ENCODE results near the gene ZNF326. TPM values are rescaled to one million over a fixed set of nuclear protein-coding genes. Genes with fewer than 3 reads are reported as not detected.
"Not testable (repeated sequence)": the region's sequence is repeated elsewhere in the genome, so short reads cannot be mapped to it uniquely, and the experiment has no call there.

Gene ZNF326
- polyA plus RNA-seq, 1 of the 3 experiments (the other 2 are of a cell fraction) = 16.4 TPM

DNA sequence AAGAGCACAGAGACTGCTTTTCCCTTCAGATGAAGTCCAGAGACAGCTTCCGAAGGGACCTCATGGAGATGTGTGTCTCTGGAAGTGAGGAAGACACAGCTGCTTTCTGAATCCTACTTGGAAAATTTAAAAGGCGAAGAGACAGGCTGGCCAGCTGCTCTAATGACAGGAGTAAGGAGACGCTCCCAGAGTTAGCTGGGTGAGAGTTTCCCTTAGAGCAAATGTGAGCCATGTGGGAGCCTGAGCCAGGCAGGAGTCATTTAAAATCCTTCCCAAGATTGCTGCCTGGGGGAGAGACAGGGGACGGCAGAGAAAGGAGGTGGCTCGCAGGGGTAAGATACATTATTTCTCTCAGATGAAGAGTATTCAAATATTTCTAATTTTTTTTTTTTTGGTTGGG, 53.1 kb downstream of the ZNF326 start:
- peaks cover 6% of the 10 kb centered on the region; the same call in 1 of the 2 replicates for H3K27me3 ChIP-seq (ENCODE audit: insufficient read depth)
- no peaks in the 10 kb centered on the region for H3F3A ChIP-seq (replicated peaks; ENCODE audit: insufficient read depth)
- H3K27ac ChIP-seq (ENCODE audit: low read depth in 2 of 2, low read length in 1 of 2) = no peak overlapping the region
- no peak overlapping the region for H3K4me2 ChIP-seq
- POLR2A ChIA-PET = no interaction called here
- H3K9me3 ChIP-seq = no peaks in the 10 kb centered on the region
- H3K9ac ChIP-seq = no peak overlapping the region
- whole genome bisulfite sequencing (ENCODE audit: low lambda C conversion rate) = 69% methylated on average over 5 of the region's 5 CpGs
- H3K79me2 ChIP-seq (ENCODE audit: insufficient read depth) = no peaks in the 10 kb centered on the region
- H4K20me1 ChIP-seq (ENCODE audit: insufficient read depth) = no peaks in the 10 kb centered on the region
- no peak for DNase-seq
- H3K9me2 ChIP-seq = no peaks in the 10 kb centered on the region
- peaks cover 0 to 4% of the 10 kb centered on the region in 2 experiments; a peak in 1 of 4 replicates for H3K4me1 ChIP-seq (ENCODE audit: control insufficient read depth in 1 of 2, insufficient read depth in 2 of 2, low read depth in 1 of 2, low read length in 1 of 2)
- CTCF ChIA-PET = no interaction called here
- TF ChIP-seq TCF12 (IDR thresholded peaks at IDR 0.05) (no peak), FOSL2 (IDR thresholded peaks at IDR 0.05; ENCODE audit: borderline replicate concordance, low read depth) (no peak), YY1 (IDR thresholded peaks at IDR 0.05; ENCODE audit: low read depth) (no peak), GABPA (IDR thresholded peaks at IDR 0.05; ENCODE audit: low read depth) (no peak), POLR2AphosphoS5 (IDR thresholded peaks at IDR 0.05; ENCODE audit: low read depth, low read length) (no peak), RXRA (IDR thresholded peaks at IDR 0.05; ENCODE audit: borderline replicate concordance, low read depth) (no peak), CHD2 (IDR thresholded peaks at IDR 0.05; ENCODE audit: low read length, partially characterized antibody) (no peak)
- no peak overlapping the region for H2AFZ ChIP-seq (ENCODE audit: low read depth)
- no peak overlapping the region for H3K4me3 ChIP-seq (ENCODE audit: low read depth in 2 of 2, low read length in 1 of 2)
- no peaks in the 10 kb centered on the region for H3K36me3 ChIP-seq (replicated peaks in 1 of 2; ENCODE audit: control insufficient read depth in 1 of 2, insufficient read depth in 2 of 2, low read length in 1 of 2)

DNA sequence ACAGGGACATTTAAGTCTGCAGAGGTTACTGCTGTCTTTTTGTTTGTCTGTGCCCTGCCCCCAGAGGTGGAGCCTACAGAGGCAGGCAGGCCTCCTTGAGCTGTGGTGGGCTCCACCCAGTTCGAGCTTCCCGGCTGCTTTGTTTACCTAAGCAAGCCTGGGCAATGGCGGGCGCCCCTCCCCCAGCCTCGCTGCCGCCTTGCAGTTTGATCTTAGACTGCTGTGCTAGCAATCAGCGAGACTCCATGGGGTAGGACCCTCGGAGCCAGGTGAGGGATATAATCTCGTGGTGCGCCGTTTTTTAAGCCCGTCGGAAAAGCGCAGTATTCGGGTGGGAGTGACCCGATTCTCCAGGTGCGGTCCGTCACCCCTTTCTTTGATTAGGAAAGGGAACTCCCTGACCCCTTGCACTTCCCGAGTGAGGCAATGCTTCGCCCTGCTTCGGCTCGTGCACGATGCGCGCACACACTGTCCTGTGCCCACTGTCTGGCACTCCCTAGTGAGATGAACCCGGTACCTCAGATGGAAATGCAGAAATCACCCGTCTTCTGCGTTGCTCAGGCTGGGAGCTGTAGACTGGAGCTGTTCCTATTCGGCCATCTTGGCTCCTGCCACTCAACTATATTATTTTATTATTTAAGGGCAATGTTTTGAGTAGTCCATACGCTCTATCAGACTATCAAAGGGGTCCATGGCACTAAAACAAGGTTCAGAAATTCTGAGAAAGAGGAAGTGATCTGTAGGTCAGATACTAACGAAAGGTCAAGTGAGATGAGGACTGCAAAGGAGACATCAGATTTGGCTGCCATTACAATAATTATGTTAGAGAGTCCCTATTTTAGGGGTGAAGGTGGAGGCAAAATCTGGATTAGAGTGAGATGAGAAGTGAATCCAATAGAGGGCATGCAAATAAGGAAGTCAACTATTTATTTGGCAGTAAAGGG, 68.1 kb downstream of the ZNF326 start:
- H3K9ac ChIP-seq; H3K79me2 ChIP-seq (ENCODE audit: insufficient read depth); H3K27ac ChIP-seq (ENCODE audit: low read depth in 2 of 2, low read length in 1 of 2); H3K4me2 ChIP-seq; H3K27me3 ChIP-seq (ENCODE audit: insufficient read depth); H3K9me3 ChIP-seq; CTCF ChIA-PET; H4K20me1 ChIP-seq (ENCODE audit: insufficient read depth); H3K36me3 ChIP-seq (replicated peaks in 1 of 2; ENCODE audit: control insufficient read depth in 1 of 2, insufficient read depth in 2 of 2, low read length in 1 of 2); H3K4me3 ChIP-seq (ENCODE audit: low read depth in 2 of 2, low read length in 1 of 2); POLR2A ChIA-PET; H3K4me1 ChIP-seq (ENCODE audit: control insufficient read depth in 1 of 2, insufficient read depth in 2 of 2, low read depth in 1 of 2, low read length in 1 of 2); H2AFZ ChIP-seq (ENCODE audit: low read depth); H3F3A ChIP-seq (replicated peaks; ENCODE audit: insufficient read depth); H3K9me2 ChIP-seq; DNase-seq: not testable (repeated sequence)
- WGBS (ENCODE audit: low lambda C conversion rate) = 53% methylated on average over 25 of the region's 31 CpGs

DNA sequence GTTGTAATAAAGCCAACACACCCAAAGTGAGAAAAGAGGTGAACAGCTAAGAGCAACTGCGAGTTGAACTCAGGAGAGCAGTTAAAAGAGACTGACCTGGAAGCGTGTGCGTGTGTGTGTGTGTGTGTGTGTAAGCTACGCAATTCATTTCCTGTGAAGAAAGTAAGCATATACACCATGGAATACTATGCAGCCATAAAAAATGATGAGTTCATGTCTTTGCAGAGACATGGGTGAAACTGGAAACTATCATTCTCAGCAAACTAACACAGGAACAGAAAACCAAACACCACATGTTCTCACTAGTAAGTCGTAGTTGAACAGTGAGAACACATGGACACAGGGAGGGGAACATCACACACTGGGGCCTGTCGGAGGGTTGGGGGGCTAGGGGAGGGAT, 69.2 kb downstream of the ZNF326 start:
- H4K20me1 ChIP-seq (ENCODE audit: insufficient read depth); H3K4me3 ChIP-seq (ENCODE audit: low read depth in 2 of 2, low read length in 1 of 2); H3F3A ChIP-seq (replicated peaks; ENCODE audit: insufficient read depth); H3K9ac ChIP-seq; H3K4me2 ChIP-seq; POLR2A ChIA-PET; H3K4me1 ChIP-seq (ENCODE audit: control insufficient read depth in 1 of 2, insufficient read depth in 2 of 2, low read depth in 1 of 2, low read length in 1 of 2); H2AFZ ChIP-seq (ENCODE audit: low read depth); H3K79me2 ChIP-seq (ENCODE audit: insufficient read depth); H3K27ac ChIP-seq (ENCODE audit: low read depth in 2 of 2, low read length in 1 of 2); H3K9me3 ChIP-seq; H3K36me3 ChIP-seq (replicated peaks in 1 of 2; ENCODE audit: control insufficient read depth in 1 of 2, insufficient read depth in 2 of 2, low read length in 1 of 2); DNase-seq; H3K27me3 ChIP-seq (ENCODE audit: insufficient read depth); H3K9me2 ChIP-seq: not testable (repeated sequence)
- WGBS (ENCODE audit: low lambda C conversion rate) = 19% methylated on average over 6 of the region's 6 CpGs
- CTCF ChIA-PET = interaction anchor here (1.1 kb wide), 1 partner anchor 18 kb away, joined by 3 read pairs; no protein-coding TSS in a partner anchor
